SK-N-SH (cell line): Measurements from ENCODE around the gene PRL. TPM values are rescaled to one million over a fixed set of nuclear protein-coding genes. Genes with fewer than 3 reads are reported as not detected.

ENCODE experiments used
- CTCF ChIA-PET: fragments of 300-600, 350-600 bp; formaldehyde crosslinking; extraction: SDS; loops from one replicate; lab custom pipeline; 2021; lab: Yijun Ruan, JAX
- POLR2A ChIA-PET: fragments of 350-600 bp; sonication (Branson Sonifier 250); formaldehyde crosslinking; extraction: SDS; loops from one replicate; lab custom pipeline; 2020; ENCODE audit warnings: antibody characterized with exemption, inconsistent platforms; lab: Yijun Ruan, JAX
- DNase-seq: peaks from one replicate; pipeline ENCODE4 v3.0.0; 2012
- H2AFZ ChIP-seq: fragments of 200-600 bp; sonication (generic); 2 replicates; pipeline ENCODE4 v1.8.1; 2016; ENCODE audit warnings: antibody characterized with exemption, mild to moderate bottlenecking, low read depth
- H3F3A ChIP-seq: fragments of 200-600 bp; sonication (generic); replicated peaks from 2 replicates; pipeline ENCODE3; 2016; ENCODE audit warnings: antibody characterized with exemption, mild to moderate bottlenecking; ENCODE audit not compliant: insufficient read depth
- H3K27ac ChIP-seq, 2 experiments: fragments of 200-500 bp in 1 of 2; fragments of 200-600 bp in 1 of 2; sonication (Bioruptor generic) in 1 of 2; sonication (generic), shearing (Covaris generic) in 1 of 2; 2 replicates each; pipeline versions ENCODE4 v1.5.1 to v1.6.1; 2014 to 2016; ENCODE audit warnings: low read depth in 2 of 2, inconsistent platforms in 1 of 2, low read length in 1 of 2, mild to moderate bottlenecking in 1 of 2, mixed read lengths in 1 of 2
- H3K27me3 ChIP-seq: fragments of 200-600 bp; sonication (generic), shearing (Covaris generic); 2 replicates; pipeline ENCODE4 v1.6.1; 2016; ENCODE audit warnings: mixed run types; ENCODE audit not compliant: insufficient read depth
- H3K36me3 ChIP-seq, 2 experiments: fragments of 200-500 bp in 1 of 2; fragments of 200-600 bp in 1 of 2; sonication (Bioruptor generic) in 1 of 2; sonication (generic) in 1 of 2; replicated peaks in 1 of 2; 2 replicates each; pipeline versions ENCODE3 to v1.5.1; 2014 to 2016; ENCODE audit warnings: low read length in 1 of 2, mild to moderate bottlenecking in 1 of 2; ENCODE audit not compliant: insufficient read depth in 2 of 2, control insufficient read depth in 1 of 2
- H3K4me1 ChIP-seq, 2 experiments: fragments of 200-500 bp in 1 of 2; fragments of 200-600 bp in 1 of 2; sonication (Bioruptor generic) in 1 of 2; sonication (generic), shearing (Covaris generic) in 1 of 2; 2 replicates each; pipeline versions ENCODE4 v1.5.1 to v1.6.1; 2014 to 2016; ENCODE audit warnings: low read depth in 1 of 2, low read length in 1 of 2, mixed run types in 1 of 2; ENCODE audit not compliant: insufficient read depth in 2 of 2, control insufficient read depth in 1 of 2
- H3K4me2 ChIP-seq: fragments of 200-600 bp; sonication (generic), shearing (Covaris generic); 2 replicates; pipeline ENCODE4 v1.6.1; 2017; ENCODE audit warnings: mixed run types
- H3K4me3 ChIP-seq, 2 experiments: fragments of 200-500 bp in 1 of 2; fragments of 200-600 bp in 1 of 2; sonication (Bioruptor generic) in 1 of 2; sonication (generic), shearing (Covaris generic) in 1 of 2; 2 replicates each; pipeline versions ENCODE4 v1.5.1 to v1.8.1; 2014 to 2016; ENCODE audit warnings: low read depth in 2 of 2, inconsistent platforms in 1 of 2, low read length in 1 of 2, mild to moderate bottlenecking in 1 of 2, mixed read lengths in 1 of 2, moderate library complexity in 1 of 2
- H3K79me2 ChIP-seq: fragments of 200-600 bp; sonication (generic); 2 replicates; pipeline ENCODE4 v1.8.1; 2017; ENCODE audit warnings: mild to moderate bottlenecking; ENCODE audit not compliant: insufficient read depth
- H3K9ac ChIP-seq: fragments of 200-600 bp; sonication (generic); 2 replicates; pipeline ENCODE4 v1.6.1; 2017; ENCODE audit warnings: mixed run types
- H3K9me2 ChIP-seq: fragments of 200-600 bp; sonication (generic); 2 replicates; pipeline ENCODE4 v1.6.1; 2017; ENCODE audit warnings: mixed run types
- H3K9me3 ChIP-seq: fragments of 200-600 bp; sonication (generic); 2 replicates; pipeline ENCODE4 v1.6.1; 2017; ENCODE audit warnings: mixed run types, mild to moderate bottlenecking, moderate library complexity
- H4K20me1 ChIP-seq: fragments of 200-600 bp; sonication (generic); 2 replicates; pipeline ENCODE4 v1.6.1; 2017; ENCODE audit warnings: mild to moderate bottlenecking, mixed run types; ENCODE audit not compliant: insufficient read depth
- ELF1 ChIP-seq: IDR thresholded peaks from 2 replicates; pipeline ENCODE4 v1.4.0; 2012
- EP300 ChIP-seq, 2 experiments: IDR thresholded peaks; 2 replicates each; pipeline versions ENCODE4 v1.4.0 to v1.6.1; 2012; ENCODE audit warnings: borderline replicate concordance in 1 of 2, low read depth in 1 of 2, low read length in 1 of 2
- EZH2phosphoT487 ChIP-seq: fragments of 200-600 bp; sonication (generic); IDR thresholded peaks from 2 replicates; pipeline ENCODE4 v1.6.1; 2017; ENCODE audit warnings: low read depth, mixed run types, mild to moderate bottlenecking, antibody characterized with exemption, moderate library complexity, borderline replicate concordance
- FOXM1 ChIP-seq: IDR thresholded peaks from 2 replicates; pipeline ENCODE4 v1.4.0; 2012; ENCODE audit warnings: low read depth, mild to moderate bottlenecking
- GABPA ChIP-seq: IDR thresholded peaks from 2 replicates; pipeline ENCODE4 v1.4.0; 2012; ENCODE audit warnings: low read depth, mild to moderate bottlenecking
- RCOR1 ChIP-seq: fragments of 150-350 bp; IDR thresholded peaks from 2 replicates; pipeline ENCODE4 v1.6.1; 2017; ENCODE audit warnings: antibody characterized with exemption, low read length
- RXRA ChIP-seq: IDR thresholded peaks from 2 replicates; pipeline ENCODE4 v1.4.0; 2012; ENCODE audit warnings: low read depth, mild to moderate bottlenecking, borderline replicate concordance
- SMC3 ChIP-seq: IDR thresholded peaks from 2 replicates; pipeline ENCODE4 v1.6.1; 2012; ENCODE audit warnings: low read depth, low read length, improper control_type of control experiment
- TEAD4 ChIP-seq: IDR thresholded peaks from 2 replicates; pipeline ENCODE4 v1.4.0; 2012; ENCODE audit warnings: mild to moderate bottlenecking, borderline replicate concordance; ENCODE audit not compliant: insufficient read depth
- WGBS: methylation state at CpG from one replicate; pipeline ENCODE4 v1.1.6; 2017; ENCODE audit warnings: low lambda C conversion rate; 5-methylcytosine and 5-hydroxymethylcytosine counted together
- polyA plus RNA-seq, 3 experiments: library from polyadenylated mRNA; depleted of rRNA; stranded (reverse); fragments of >200 nt; gene quantifications; 2 replicates each; pipeline ENCODE4 v1.2.3, GENCODE V29; 2012
- TF ChIP-seq, protein P1 (sequence below): IDR thresholded peaks from 2 replicates; pipeline ENCODE4 v1.4.0; 2012; ENCODE audit warnings: low read depth, borderline replicate concordance
- TF ChIP-seq, protein P2 (sequence below): IDR thresholded peaks from 2 replicates; pipeline ENCODE4 v1.6.1; 2012; ENCODE audit warnings: mild to moderate bottlenecking, low read depth, low read length, moderate library complexity
- TF ChIP-seq, protein P3 (sequence below): fragments of 200-600 bp; sonication (generic); IDR thresholded peaks from 2 replicates; pipeline ENCODE4 v1.6.1; 2017; ENCODE audit warnings: antibody characterized with exemption, mild to moderate bottlenecking, moderate library complexity
- TF ChIP-seq, protein P4 (sequence below): IDR thresholded peaks from 2 replicates; pipeline ENCODE4 v1.4.0; 2012; ENCODE audit warnings: low read depth, borderline replicate concordance

The PRL gene
- polyA plus RNA-seq, 1 of the 3 experiments (the other 2 are of a cell fraction), result not detected

DNA sequence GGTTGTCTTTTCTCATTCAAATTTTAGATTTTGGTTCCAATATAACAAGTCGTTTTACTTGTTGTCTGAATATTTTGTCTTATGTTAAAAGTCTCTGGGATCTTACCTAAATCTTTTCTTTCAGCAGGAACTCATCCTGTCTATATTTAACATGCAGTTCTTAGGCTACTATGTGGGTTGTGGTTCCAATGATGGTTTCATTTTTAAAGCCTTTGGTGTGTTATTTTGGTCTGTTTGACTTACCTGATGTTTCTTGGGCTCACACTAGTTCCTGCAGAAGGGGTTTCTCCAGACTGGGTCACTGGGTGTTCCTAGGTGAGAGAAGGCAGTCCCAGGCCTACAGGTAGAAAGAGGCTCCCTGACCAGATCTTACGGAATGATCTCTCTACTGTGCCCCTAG lies 17.4 kb downstream of the PRL start (continued):
- TF ChIP-seq, protein P1, sequence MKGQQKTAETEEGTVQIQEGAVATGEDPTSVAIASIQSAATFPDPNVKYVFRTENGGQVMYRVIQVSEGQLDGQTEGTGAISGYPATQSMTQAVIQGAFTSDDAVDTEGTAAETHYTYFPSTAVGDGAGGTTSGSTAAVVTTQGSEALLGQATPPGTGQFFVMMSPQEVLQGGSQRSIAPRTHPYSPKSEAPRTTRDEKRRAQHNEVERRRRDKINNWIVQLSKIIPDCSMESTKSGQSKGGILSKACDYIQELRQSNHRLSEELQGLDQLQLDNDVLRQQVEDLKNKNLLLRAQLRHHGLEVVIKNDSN, result no peak
- no peak for TF ChIP-seq ELF1

DNA sequence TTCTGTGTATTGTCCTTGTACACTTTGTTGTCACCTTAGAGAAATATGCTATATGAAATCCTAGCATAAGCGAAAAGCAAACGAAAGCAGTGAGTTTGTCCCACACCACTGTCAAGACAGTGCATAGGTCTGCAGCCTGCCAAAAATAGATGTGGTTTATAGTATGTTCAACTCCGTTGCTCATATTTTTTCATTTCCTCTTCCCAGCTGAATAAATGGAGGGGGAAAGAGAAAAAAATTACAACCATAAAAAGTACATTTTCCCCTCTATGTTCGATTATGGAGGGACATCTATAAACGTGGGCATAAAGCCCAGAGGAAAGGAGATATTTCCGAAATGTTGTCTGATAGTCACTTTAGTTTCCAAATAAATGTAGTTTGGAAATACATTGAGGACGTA lies 25.8 kb downstream of the PRL start:
- ChIA-PET POLR2A (no interaction called here), CTCF (no interaction called here)
- H3K4me1 ChIP-seq, result no peaks in the 10 kb centered on the region; a peak in 2 of 4 replicates
- H2AFZ ChIP-seq, result no peak overlapping the region
- DNase-seq, result no peak
- H3K27me3 ChIP-seq, result no peaks in the 10 kb centered on the region
- 69% methylated on average over 7 of the region's 7 CpGs for WGBS
- no peak overlapping the region for H3K27ac ChIP-seq
- no peaks in the 10 kb centered on the region for H3K79me2 ChIP-seq
- H3K9me2 ChIP-seq, result no peaks in the 10 kb centered on the region
- TF ChIP-seq, protein P1, result no peak
- TF ChIP-seq, protein P2, sequence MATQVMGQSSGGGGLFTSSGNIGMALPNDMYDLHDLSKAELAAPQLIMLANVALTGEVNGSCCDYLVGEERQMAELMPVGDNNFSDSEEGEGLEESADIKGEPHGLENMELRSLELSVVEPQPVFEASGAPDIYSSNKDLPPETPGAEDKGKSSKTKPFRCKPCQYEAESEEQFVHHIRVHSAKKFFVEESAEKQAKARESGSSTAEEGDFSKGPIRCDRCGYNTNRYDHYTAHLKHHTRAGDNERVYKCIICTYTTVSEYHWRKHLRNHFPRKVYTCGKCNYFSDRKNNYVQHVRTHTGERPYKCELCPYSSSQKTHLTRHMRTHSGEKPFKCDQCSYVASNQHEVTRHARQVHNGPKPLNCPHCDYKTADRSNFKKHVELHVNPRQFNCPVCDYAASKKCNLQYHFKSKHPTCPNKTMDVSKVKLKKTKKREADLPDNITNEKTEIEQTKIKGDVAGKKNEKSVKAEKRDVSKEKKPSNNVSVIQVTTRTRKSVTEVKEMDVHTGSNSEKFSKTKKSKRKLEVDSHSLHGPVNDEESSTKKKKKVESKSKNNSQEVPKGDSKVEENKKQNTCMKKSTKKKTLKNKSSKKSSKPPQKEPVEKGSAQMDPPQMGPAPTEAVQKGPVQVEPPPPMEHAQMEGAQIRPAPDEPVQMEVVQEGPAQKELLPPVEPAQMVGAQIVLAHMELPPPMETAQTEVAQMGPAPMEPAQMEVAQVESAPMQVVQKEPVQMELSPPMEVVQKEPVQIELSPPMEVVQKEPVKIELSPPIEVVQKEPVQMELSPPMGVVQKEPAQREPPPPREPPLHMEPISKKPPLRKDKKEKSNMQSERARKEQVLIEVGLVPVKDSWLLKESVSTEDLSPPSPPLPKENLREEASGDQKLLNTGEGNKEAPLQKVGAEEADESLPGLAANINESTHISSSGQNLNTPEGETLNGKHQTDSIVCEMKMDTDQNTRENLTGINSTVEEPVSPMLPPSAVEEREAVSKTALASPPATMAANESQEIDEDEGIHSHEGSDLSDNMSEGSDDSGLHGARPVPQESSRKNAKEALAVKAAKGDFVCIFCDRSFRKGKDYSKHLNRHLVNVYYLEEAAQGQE, result no peak
- TF ChIP-seq SMC3, result no peak
- TF ChIP-seq, protein P3, sequence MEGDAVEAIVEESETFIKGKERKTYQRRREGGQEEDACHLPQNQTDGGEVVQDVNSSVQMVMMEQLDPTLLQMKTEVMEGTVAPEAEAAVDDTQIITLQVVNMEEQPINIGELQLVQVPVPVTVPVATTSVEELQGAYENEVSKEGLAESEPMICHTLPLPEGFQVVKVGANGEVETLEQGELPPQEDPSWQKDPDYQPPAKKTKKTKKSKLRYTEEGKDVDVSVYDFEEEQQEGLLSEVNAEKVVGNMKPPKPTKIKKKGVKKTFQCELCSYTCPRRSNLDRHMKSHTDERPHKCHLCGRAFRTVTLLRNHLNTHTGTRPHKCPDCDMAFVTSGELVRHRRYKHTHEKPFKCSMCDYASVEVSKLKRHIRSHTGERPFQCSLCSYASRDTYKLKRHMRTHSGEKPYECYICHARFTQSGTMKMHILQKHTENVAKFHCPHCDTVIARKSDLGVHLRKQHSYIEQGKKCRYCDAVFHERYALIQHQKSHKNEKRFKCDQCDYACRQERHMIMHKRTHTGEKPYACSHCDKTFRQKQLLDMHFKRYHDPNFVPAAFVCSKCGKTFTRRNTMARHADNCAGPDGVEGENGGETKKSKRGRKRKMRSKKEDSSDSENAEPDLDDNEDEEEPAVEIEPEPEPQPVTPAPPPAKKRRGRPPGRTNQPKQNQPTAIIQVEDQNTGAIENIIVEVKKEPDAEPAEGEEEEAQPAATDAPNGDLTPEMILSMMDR, result no peak
- no peaks in the 10 kb centered on the region for H3K36me3 ChIP-seq
- H3K9me3 ChIP-seq, result no peaks in the 10 kb centered on the region
- H3K4me2 ChIP-seq, result no peak overlapping the region
- H3K9ac ChIP-seq, result no peak overlapping the region
- no peak overlapping the region for H3K4me3 ChIP-seq
- H4K20me1 ChIP-seq, result no peaks in the 10 kb centered on the region
- no peaks in the 10 kb centered on the region for H3F3A ChIP-seq

DNA sequence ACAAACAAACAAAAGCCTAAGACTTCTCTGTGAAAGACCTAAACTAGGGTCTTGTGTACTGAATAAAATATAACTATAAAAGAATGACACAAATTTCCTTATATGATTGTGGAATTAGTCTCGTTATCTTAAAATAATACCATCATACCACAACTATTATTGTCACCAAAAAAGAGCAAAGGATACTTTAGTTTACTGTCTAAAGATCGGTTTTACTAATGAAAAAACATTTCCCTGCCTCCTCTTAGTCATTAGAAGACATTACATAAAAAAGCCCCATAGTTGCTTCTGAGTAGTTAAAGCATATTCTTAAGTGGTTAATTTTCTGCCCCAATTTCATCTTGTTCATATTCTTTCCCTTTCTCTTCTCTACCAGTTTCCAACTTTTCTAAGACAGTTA lies 33.1 kb downstream of the PRL start:
- H2AFZ ChIP-seq, result no peak overlapping the region
- H3K4me1 ChIP-seq, result no peaks in the 10 kb centered on the region; a peak in 2 of 4 replicates
- no peaks in the 10 kb centered on the region for H4K20me1 ChIP-seq
- no peak overlapping the region for H3K27ac ChIP-seq
- no peaks in the 10 kb centered on the region for H3K9me2 ChIP-seq
- no peak for DNase-seq
- no peaks in the 10 kb centered on the region for H3F3A ChIP-seq
- H3K36me3 ChIP-seq, result no peaks in the 10 kb centered on the region
- H3K4me3 ChIP-seq, result no peak overlapping the region
- H3K79me2 ChIP-seq, result no peaks in the 10 kb centered on the region
- no peak overlapping the region for H3K4me2 ChIP-seq
- ChIA-PET POLR2A (no interaction called here), CTCF (no interaction called here)
- no peaks in the 10 kb centered on the region for H3K9me3 ChIP-seq
- no peaks in the 10 kb centered on the region for H3K27me3 ChIP-seq
- no peak overlapping the region for H3K9ac ChIP-seq
- WGBS, result 89% methylated on average over 2 of the region's 2 CpGs
- TF ChIP-seq RCOR1 (no peak), ELF1 (no peak), EP300 (IDR thresholded peaks at IDR 0.05; ENCODE audit: borderline replicate concordance in 1 of 2, low read depth in 1 of 2, low read length in 1 of 2) (no peak), FOXM1 (no peak), EZH2phosphoT487 (no peak), RXRA (no peak), TEAD4 (no peak), GABPA (no peak)
- TF ChIP-seq, protein P3, result no peak
- TF ChIP-seq, protein P4, sequence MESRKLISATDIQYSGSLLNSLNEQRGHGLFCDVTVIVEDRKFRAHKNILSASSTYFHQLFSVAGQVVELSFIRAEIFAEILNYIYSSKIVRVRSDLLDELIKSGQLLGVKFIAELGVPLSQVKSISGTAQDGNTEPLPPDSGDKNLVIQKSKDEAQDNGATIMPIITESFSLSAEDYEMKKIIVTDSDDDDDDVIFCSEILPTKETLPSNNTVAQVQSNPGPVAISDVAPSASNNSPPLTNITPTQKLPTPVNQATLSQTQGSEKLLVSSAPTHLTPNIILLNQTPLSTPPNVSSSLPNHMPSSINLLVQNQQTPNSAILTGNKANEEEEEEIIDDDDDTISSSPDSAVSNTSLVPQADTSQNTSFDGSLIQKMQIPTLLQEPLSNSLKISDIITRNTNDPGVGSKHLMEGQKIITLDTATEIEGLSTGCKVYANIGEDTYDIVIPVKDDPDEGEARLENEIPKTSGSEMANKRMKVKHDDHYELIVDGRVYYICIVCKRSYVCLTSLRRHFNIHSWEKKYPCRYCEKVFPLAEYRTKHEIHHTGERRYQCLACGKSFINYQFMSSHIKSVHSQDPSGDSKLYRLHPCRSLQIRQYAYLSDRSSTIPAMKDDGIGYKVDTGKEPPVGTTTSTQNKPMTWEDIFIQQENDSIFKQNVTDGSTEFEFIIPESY, result no peak
